GM19395 (cell line): ENCODE measurements around the gene UROS.

Experiments
- ATAC-seq: cut with Tn5 transposase; IDR thresholded peaks from one replicate; pipeline ENCODE4 v1.9.1; 2021; ENCODE audit warnings: mild to moderate bottlenecking, moderate library complexity; ENCODE audit not compliant: unreplicated experiment

The UROS gene

GRCh38 chr10:125822878-125823662 is at the start of gene UROS, which contains the start of gene BCCIP:
TSS of gene UROS (minus strand) at chr10:125823258. CDS start at chr10:125816499, 6,759 bp downstream.
TSS of gene BCCIP (plus strand) at chr10:125823546. CDS start at chr10:125823558, 12 bp downstream.
- peak; percentile 83 for ATAC-seq

DNA sequence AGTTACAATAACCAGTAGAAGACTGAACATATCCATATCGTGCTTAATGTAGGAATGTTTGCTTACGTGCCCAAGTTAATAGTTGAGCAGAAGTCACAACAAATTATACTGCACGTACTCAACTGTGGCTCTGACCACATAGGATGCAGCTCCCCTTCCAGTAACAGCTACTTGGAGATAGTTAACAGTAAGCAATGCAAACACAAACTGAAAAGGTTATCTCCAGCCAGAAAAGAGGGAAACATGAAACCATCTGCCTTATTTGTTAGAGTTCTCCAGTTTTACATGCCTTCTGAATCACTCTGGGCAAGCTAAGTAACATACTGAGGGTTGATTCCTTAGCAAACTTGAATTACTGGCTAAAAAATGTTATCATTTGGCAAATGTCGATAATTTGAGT is 48.3 kb upstream of the UROS start:
- ATAC-seq = no peak

DNA sequence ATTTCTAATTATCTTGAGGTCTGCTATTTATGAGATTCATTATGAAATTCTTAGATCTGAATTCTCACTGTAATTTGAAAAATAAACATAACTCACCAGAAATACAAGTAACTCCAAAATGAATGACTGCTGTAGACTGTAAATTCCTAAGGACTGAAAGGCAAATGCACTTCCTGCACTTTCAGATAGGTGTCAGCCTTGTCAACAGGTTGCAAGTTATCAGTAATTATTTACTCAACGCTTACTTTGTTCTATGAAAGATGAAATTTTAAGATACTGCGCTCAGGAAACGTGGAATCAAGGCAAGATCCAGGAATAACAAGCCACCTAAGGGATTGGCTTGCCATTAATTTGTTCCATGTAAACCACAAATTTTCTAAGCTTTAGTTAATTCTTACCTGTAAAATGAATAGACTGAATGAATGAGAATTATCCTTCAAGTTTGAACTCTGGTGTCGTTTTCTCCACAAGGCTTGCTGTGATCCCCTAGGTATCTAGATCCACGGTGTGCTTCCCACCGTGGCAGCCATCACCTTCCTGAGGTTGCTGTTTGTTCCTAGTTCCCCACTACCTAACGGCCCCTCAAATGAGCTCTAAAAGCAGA is 45.4 kb upstream of the UROS start:
- peak; percentile 63 for ATAC-seq

GRCh38 chr10:125866421-125867029 is 43.5 kb upstream of the UROS start:
- ATAC-seq = no peak

GRCh38 chr10:125865120-125865519 is 42.1 kb upstream of the UROS start:
- ATAC-seq = no peak

- no peak for ATAC-seq
These were observed 36.2 kb upstream of the UROS start for GRCh38 chr10:125859128-125859817.

GRCh38 chr10:125857185-125857760 is 34.2 kb upstream of the UROS start:
- no peak for ATAC-seq

DNA sequence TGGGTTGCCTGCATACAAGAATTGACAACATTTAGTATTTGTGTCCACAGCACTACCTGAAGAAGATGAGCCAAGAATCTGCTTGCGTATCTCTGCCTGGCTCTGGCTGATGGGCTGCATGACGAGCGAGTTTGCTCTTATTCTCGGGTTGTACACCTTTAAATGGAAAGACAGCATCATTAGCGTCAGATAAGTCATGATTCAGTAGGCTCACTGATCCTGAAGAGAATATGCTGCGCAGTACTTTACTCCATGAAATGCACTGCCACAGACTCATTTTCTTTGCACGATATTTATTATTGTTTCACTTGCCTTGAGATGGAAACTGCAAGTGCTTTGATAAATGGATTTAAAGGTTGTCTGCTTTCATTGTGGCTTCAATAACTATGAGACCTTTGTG is 29.4 kb upstream of the UROS start:
- no peak for ATAC-seq

GRCh38 chr10:125850766-125851731 is 28.0 kb upstream of the UROS start:
- no peak for ATAC-seq

DNA sequence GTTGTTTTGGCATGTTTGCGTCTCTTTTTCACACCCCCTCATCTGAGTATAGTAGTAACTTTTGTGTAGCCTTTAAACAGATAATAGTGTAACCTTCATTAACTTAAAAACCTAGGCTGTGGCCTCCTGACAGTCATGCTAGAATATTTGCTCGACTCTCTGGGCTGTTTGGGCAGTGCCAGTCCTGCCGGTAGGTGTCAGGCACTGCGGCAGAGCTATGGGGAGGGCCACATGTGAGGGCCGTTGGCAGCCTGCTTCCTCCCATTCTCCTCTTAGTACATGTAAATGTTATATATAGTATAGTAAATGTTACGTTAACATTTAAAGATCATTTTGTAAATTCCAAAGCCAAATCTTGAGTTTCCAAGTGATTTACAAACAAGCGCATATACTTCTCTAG is 26.4 kb upstream of the UROS start:
- ATAC-seq = no peak

DNA sequence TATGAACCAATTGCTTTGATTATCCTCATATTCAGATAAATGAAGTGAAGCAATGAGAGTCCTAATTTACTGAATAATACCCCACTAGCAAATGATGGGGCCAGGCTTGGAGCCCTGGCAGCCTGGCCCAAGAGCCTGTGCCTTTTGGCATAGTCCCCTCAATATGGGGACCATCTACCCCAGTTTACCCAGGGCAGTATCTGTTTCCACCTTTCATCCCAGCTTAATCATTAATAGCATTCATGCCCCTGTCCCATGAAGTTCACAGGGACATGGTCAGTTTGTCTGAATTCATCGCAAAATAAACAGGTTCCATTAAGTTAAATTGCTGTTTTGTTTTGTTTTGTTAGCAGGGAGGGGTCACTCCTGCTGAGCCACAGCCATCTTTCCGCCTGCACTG is 25.8 kb upstream of the UROS start:
- no peak for ATAC-seq

DNA sequence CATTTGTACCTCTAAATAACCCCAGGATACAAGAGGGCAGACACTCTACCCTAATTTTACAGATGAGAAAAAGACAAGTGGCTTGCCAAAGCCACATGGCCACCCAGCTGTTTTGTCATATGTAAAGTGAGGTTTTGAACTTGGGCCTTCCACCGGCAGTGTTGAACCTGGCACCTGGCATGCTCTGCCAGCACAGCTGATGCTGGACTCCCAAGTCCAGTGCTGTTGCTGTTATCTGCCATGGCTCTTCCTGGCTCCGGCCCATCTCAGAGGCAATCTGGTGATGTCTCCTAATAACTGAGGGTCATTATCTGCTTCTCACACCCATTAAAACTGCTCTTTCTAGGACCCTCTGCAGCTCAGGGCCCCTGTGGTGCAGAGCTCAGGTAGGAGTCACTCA is 25.3 kb upstream of the UROS start:
- no peak for ATAC-seq

GRCh38 chr10:125846894-125847293 is 23.8 kb upstream of the UROS start:
- ATAC-seq = peak; percentile 49

DNA sequence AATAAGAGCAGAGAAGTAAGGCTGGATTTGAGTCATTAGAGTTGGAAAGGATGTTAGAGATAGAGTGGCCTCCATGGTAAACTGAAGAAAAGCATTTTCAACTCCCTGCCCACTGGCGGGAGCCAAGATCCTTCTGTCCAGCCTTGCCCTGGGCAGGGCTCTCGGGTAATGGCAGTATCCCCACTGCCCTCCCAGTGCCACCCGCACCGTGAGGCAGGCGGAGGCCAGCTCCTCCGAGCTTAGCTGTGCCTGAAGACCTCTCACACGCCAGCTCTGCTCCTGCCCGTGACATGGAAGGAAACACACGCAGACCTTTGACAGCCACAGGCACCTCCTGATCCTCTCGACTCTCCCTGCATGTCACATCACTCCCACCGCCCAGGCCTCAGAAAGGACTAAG is 22.6 kb upstream of the UROS start:
- ATAC-seq = no peak

DNA sequence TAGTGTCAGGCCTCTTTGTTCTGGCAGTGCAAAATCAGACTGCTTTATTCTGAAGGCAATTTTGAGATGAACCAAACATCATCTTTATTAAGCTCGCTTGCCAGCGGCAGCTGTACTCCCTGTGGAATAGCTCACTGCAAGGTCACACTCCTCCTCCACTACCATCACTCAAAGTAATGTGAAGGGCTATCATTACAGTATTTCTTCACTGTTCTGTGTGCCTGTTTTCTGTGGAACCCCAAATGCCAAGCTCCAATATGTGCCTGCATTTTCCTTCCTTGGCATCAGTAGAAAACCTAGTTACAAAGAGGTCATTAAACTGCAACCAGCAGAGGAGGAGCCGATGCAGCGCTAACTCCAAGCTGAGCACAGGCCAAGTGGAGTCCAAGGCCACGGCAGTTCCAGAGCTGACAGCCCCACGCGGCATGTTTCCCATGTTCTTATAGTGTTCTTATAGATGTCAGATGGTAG is 21.7 kb upstream of the UROS start:
- no peak for ATAC-seq

DNA sequence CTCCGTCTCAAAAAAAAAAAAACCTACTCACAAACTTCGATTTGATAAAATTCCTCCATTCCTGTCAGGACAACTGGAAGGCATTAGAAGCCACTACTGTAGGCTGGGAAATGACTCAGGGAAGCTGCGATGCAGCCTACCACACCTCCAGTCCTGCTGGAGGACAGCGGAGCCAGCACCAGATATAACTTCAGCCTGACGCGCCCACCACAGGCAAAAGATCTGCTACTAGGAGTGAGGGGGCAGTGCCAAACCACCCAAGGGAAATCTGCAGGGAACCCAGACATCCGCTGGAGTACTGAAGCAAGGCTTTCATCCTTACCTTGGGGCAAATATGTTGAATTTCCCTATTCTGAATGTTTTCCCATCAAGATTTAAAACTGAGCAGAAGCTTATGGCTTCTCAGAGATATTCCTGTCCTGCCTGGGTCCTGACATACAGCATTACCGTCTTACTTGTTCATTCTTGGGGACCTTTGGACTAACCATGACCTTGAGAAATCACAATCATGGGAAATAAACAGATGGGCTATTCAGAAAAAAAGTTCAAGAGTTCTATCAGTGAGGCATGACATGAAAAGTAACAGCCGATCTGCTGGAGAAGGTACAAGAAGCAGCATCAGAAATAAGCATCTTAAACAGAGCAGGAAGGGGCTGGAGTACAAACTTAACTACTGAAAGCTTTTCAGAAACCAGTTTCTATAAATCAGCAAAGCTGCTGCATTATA is 20.7 kb upstream of the UROS start:
- ATAC-seq = no peak

DNA sequence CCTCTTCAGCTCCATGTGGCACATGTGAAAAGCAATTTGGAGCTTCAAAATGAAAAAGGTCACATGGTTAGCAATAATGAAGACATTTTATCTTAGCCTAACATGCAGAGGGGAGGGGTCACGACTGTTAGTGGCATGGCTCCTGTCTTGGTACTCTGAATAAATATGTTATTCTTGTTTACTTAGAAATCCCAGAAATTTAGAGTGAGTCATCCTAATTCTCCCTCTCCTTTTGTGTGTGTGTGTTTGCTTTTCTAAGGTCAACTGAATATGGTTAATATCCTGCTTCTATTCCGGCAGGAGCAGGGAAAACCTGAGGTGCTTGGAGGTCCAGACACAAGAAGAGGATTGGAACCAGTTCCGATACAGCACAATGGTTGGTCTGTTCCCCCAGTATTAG is 17.9 kb upstream of the UROS start:
- ATAC-seq = no peak

DNA sequence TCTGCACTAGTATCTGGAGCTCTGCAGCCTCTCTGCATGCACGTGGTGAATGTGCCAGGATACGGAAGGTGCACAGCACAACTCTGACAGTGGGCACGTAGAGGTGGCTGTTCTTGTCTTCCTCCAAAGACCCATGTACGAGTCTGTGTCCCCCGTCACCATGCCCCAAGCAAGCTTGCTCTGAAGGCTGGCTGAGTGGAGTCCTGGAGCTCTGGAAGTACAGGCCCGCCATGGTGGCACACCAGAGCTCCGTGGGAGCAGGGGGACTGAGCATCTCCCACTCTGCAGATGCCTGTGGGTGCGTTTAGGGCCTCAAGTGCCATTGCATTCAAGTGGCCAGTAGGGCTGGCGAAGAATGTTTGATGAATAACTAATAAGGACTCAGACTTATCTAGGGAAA is 17.3 kb upstream of the UROS start:
- no peak for ATAC-seq
